Measurements from ENCODE around the gene KCNQ5.

KCNQ5 gene

DNA sequence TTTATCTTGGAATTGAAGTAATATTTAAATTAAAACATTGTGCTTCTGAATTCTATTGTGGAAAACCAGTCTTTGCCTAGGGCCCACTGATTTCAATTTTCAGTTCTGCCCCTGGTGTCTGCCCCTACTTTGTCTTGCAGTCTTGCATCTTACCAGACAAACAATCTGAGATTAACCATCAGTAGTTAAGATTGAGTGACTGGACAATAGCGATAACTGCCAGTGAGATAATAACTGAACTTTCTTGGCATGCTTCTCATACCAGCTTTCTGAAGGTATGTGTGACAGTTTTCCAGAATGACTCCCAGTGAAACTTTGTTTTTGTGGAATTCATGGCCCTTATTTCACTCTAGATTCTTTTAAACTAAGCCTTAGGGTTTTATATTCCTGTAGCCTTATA, 53.5 kb downstream of the KCNQ5 start:
- DNase-seq (ENCODE audit: low read depth) = no peak

DNA sequence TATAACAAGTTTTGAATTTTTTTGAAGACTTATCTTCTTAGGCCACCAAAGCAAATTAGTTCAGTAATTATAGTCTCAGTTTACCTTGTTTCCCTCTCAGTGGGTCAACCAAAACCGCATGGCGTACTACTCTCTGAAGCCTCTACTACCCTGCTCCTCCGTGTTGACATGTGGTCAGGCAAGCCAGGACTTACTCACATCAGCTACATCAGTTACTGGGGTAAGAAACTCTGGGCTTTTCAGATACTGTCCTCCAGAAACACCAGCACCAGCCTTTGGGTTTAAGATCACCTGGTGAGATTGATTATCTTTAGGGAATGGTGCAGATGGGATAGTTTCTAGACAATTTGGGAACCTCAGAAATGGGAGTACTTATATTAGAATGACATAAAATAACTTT, 55.1 kb downstream of the KCNQ5 start:
- no peak for DNase-seq (ENCODE audit: low read depth)

DNA sequence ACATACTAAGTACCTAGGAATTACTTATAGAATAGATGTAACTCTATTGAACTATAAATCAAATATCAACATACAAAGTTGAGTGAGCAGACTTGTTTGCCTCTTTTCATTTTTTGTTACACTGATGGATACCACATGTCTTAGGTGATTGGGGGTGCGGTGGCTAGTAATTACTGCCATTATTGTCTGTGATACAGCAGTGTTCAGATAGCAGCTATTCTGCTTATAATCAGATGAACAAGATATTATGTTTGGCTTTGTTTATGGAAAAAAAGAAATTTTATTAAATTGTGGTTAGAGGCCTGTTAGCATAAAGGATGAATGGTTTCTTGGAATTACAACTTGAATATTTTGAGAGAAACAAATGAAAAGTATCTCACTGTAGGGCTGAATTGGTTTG, 55.9 kb downstream of the KCNQ5 start:
- DNase-seq (ENCODE audit: low read depth) = no peak

GRCh38 chr6:72683797-72684196, 61.9 kb downstream of the KCNQ5 start:
- no peak for DNase-seq (ENCODE audit: low read depth)

DNA sequence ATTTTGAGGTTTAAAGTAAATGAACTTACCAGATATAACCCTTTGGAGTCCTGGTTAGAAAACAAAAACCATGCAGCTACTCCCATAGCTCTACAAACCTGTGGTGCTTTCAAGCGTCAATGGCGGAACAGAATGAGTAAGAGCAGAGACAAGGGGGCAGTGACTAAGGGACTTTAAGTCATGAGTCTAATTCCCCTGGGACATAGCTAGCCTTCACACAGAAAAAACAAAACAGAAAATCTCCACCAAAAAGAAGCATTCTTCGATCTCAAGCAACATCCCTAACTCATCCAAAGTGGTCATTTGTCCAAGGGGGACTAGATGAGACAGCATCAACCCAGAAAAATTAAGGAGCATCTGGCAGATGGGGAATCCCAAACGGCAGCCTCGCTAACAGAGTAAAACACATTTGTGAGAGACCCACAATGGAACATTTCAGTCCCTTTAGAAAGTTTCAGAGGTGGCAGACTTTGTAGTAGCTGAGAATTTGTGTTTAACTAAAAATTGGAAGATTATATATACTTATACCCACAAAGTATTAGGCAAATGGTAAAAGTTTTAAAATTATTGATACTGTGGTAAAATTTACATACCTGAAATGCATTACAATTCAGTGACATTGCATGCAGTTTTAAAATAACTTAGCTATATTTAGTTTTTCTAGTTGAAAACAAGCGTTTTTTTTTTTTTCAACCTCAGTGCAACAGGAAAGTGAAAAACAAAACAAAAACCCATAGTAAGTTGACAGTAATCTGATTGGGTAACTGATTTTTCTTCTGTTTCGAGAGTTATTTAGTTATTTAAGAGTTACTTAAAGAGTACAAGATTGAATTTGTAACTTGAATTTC, 67.5 kb downstream of the KCNQ5 start:
- no peak for DNase-seq (ENCODE audit: low read depth)

GRCh38 chr6:72691249-72691648, 69.4 kb downstream of the KCNQ5 start:
- DNase-seq (ENCODE audit: low read depth) = no peak

- DNase-seq (ENCODE audit: low read depth) = no peak
Observed at GRCh38 chr6:72696055-72696454, 74.2 kb downstream of the KCNQ5 start.

- no peak for DNase-seq (ENCODE audit: low read depth)
Observed at GRCh38 chr6:72699159-72699558, 77.3 kb downstream of the KCNQ5 start.

DNA sequence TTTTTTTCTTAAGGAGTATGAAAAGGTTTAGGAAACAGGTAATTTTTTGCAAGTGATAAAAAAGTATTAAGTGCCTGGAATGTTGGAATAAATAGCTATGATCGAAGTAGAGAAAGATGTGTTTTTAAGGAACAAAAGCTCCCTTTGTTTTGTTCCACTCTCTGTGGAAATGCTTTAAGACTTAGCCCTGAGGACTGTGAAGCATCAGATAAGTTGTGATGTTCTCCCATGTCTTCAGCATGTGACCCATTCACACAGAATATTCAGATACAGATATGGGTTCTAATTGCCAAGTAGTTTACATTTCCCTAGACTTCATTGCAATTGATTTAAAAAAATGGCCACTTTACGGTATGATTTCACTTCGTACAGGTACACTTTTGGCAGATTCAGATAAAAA, 80.6 kb downstream of the KCNQ5 start:
- no peak for DNase-seq (ENCODE audit: low read depth)

GRCh38 chr6:72703093-72703492, 81.2 kb downstream of the KCNQ5 start:
- no peak for DNase-seq (ENCODE audit: low read depth)

- DNase-seq (ENCODE audit: low read depth) = no peak
Observed at GRCh38 chr6:72704979-72705378, 83.1 kb downstream of the KCNQ5 start.

DNA sequence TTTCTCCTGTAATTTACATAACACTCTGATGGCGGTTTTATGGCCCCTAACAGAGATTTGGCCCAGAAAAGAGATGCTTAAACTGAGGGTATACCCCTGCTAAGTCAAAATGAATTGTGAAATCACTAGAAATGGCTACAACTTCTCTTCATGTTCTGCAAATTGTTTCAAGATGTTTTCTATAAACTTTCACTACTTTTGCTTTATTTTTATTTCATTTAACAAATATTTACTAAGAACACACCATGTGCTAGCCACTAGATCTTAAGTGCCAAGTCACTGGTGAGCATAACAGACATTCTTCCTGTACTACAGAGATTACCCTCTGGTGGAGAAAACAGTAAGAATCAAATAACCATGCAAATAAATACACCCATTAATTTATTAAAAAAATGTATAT, 87.6 kb downstream of the KCNQ5 start:
- peak; percentile 58 for DNase-seq (ENCODE audit: low read depth)

DNA sequence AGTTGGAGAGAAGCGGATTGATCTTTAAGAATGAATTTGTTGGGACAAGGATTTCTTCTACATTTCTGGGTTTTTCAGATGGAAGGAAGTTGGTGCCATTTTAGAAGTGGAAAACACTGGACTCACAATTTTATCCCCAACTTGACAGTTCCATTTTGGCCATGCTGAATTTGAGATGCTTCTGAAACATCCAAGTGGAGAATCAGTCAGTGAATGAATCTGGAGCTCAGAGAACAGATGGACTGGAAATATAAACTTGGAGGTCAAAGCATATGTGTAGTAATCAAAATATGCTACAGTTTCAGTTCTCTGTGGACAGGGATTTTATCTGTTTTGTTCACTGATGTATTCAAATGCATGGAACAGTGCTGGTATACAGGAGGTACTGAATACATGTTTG, 89.9 kb downstream of the KCNQ5 start:
- DNase-seq (ENCODE audit: low read depth) = no peak

DNA sequence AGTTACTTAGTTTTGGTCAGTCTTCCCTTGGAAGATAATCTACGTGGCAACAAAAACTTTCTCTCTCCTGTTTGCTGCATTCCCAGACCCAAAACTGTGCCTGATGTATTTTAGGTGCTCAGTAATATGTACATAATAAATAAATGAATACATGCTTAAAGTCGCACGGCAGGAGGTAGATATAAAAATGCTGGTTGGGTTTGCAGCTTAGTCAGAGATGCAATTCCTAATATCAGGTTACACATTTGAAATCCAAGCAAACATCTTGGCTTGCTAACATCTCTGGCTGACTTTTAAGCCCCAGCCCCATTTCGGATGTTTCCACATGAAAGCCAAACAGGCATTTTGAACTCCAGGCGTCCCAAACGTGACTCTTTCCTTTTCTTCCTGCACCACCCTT, 91.0 kb downstream of the KCNQ5 start:
- no peak for DNase-seq (ENCODE audit: low read depth)

DNA sequence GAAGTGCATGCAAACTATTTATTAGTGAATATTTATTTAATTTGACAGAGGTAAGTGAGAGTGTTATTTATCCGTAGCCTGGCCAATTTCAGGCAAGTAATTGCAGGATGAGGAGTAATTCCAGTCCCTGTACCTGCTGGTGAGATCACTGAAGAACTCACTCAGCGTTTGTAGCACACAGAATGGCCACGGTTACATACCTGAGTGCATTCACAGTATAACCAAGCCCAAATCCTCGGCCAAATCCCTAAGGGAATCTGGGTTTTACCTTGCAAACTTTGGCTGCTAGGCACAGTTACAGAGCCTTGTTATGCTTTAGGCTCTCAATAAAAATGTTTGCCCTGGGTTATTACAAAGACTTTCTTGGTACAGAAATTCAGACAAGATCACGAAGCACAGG, 93.3 kb downstream of the KCNQ5 start:
- DNase-seq (ENCODE audit: low read depth) = no peak

DNA sequence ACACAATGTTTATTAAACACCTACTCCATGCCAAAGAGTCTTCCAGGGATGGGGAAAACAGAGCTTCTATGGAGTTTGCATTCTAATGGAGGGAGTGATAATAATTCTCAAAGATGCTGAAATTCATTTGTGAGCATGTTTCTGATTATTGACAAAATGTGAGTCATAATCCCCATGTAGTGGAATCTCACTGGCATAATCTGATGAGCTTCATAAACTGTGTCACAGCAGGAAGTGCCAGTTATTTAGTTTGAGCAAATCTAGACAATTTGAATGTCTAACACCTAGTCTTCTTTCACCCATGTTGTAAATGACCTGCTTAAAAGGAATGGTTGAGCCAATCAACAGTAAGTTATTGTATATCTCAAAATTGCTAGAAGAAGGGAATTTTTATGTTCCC, 95.1 kb downstream of the KCNQ5 start:
- no peak for DNase-seq (ENCODE audit: low read depth)

DNA sequence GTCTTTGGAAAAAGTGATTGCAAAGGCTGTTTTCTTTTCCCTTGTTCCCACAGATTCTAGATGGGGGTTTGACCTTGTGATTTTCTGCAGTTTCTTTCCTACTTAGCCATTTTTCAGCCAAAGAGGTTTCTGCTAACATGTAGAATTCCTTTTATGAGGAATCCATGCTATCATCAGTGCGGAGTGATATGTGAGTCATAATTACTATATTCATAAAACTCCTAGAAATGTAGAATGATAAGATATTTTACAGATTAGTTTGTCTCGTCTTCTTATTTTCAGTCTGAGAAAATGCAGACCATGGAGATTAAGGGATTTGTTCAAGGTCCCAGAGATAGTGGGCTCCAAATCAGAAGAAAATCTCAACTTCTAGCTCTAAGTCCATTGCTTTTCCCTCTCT, 98.6 kb downstream of the KCNQ5 start:
- no peak for DNase-seq (ENCODE audit: low read depth)

DNA sequence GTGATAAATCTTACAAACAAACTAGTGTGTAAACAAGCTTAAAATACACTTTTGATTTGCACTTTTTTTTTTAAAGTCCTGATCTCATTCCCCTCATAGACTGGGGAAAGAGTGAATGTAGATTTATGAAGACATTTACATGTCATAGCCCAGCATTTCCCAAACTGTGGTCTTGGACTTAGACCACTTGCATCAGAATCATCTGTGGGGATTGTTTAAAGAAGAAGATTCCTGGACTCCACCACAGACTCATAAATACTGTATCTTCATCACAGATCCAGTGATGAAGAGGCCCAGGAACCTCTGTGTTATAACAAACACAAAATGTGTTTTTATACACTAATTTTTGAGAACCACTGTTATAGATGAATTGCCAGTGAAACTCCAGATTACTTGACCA, 99.5 kb downstream of the KCNQ5 start:
- DNase-seq (ENCODE audit: low read depth) = no peak

DNA sequence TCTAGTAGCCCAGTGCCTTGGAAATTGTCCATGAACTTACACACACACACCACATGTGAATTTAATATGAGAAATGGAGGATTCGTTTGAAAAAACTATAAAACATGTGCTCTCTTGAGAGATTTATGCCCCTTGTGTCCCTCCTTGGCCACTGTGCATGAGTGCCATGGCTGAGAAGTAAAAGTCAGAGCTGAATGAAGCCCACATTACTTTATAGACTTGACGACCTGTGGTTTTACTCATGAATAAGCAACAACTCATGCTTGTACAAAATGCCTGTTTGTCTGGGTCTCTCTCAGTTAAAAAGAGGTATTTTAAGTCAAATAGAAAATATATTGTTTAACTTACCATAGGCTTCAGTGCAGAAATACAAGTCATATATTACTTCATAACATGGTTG, 102.7 kb downstream of the KCNQ5 start:
- no peak for DNase-seq (ENCODE audit: low read depth)

- no peak for DNase-seq (ENCODE audit: low read depth)
Observed at GRCh38 chr6:72728706-72729343, 107.0 kb downstream of the KCNQ5 start.

DNA sequence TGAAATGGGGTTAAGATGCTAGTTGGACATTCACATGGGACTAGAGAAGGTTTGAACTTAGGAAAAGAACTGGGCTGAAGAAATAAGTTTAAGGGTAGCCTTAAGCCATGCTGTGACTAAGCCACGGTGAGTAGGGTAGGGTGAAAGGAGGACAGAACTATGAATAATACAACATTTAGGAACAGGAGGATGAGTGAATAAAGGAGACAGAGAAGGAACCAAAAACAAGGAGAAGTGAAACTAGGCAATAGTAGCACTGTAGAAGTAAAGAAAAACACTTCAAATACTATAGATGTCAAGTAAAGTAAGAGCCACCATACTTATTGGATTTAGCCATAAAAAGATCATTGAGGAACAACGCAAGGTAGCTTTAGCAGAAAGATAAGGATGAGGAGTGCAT, 111.2 kb downstream of the KCNQ5 start:
- no peak for DNase-seq (ENCODE audit: low read depth)

DNA sequence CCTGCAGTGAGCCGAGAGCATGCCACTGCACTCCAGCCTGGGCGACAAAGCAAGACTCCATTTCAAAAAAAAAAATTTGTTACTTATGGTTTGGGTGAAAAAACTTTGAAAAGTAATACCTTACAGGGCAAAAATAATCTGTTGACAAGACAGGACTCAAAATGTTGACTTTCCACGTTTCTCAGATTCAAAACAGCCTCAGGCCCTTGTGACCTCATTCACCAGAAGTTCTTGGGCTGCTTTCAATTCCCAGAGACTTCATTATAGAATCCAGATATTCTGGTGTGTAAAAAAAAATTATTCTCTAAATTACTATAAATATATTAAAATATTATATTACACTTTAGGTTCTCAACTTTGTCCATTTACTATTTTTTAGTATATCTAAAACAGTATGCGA, 116.2 kb downstream of the KCNQ5 start:
- DNase-seq (ENCODE audit: low read depth) = no peak

DNA sequence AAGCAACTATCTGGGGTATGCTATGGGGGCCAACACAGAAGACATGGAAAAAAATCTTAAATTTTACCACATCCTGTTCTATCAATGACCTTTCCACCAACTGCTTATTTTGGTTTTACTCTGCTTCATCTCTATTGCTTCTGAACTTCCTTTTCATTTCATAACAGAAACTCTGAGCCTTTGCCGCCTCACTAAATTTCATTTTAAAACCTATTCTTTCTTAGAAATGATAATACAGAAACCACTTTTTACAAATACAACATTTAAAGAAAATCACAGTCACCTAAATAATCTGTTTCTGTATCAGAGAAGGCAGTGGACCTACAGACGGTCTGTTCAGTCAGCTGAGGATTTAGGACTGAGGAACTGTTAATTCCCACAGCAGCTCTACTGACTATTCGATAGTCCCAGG, 117.5 kb downstream of the KCNQ5 start:
- no peak for DNase-seq (ENCODE audit: low read depth)

DNA sequence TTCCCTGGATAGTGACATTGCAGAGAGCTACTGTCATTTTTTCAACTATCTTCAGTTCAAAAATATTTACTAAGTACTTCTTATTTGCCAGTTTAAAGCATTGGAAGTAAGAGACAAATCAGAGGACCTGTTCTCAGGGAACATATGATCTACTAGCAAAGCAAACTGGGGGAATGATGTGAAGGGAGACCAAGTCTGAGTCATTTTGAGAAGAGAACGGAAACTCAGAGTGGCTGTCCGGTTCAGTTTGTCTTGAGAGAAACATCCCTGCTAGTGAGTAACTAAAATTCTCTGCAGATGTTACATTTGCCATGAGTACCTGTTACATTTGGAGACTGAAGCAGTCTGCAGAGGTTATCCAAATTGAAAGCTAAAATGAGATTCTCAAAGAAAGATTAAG, 118.3 kb downstream of the KCNQ5 start:
- no peak for DNase-seq (ENCODE audit: low read depth)
